Testis (tissue), 2 donors: Measurements from ENCODE around the gene GSC.

Source experiments
- CTCF ChIP-seq, 3 experiments: fragments of 450-650 bp in 2 of 3; fragments of 200-600 bp in 1 of 3; sonication (generic) in 1 of 3; IDR thresholded peaks; one replicate each; pipeline ENCODE4 v1.5.1; 2016 to 2019; ENCODE audit warnings: antibody characterized with exemption in 3 of 3, mild to moderate bottlenecking in 2 of 3, moderate library complexity in 1 of 3
- POLR2A ChIP-seq: fragments of 450-650 bp; IDR thresholded peaks from one replicate; pipeline ENCODE4 v1.6.1; 2017; ENCODE audit warnings: antibody characterized with exemption, mild to moderate bottlenecking, moderate library complexity

GRCh38 chr14:94767321-94767878 lies 2.5 kb downstream of the GSC start:
- TF ChIP-seq CTCF (IDR thresholded peaks at IDR 0.05) (no peak), POLR2A (no peak)
